Keratinocyte (primary cell): Measurements from ENCODE around the gene AGAP1. TPM values are rescaled to one million over a fixed set of nuclear protein-coding genes. Genes with fewer than 3 reads are reported as not detected.

Experiments
- DNase-seq: peaks from one replicate; pipeline ENCODE4 v3.0.0-alpha.2; 2011; ENCODE audit warnings: low read depth, missing footprints, low spot score
- FAIRE-seq: peaks from 2 replicates; lab custom pipeline; 2011; peaks lifted over from hg19 to GRCh38; lab: Jason Lieb, UNC
- H2AFZ ChIP-seq: 2 replicates; pipeline ENCODE4 v1.6.0; 2012; ENCODE audit warnings: low read length, control low read depth, inconsistent platforms; ENCODE audit not compliant: control insufficient read depth
- H3K27ac ChIP-seq: 2 replicates; pipeline ENCODE4 v1.5.1; 2011; ENCODE audit warnings: low read length; ENCODE audit not compliant: control insufficient read depth, insufficient read depth
- H3K27me3 ChIP-seq: 3 replicates; pipeline ENCODE4 v1.6.0; 2011; ENCODE audit warnings: low read length; ENCODE audit not compliant: control insufficient read depth, insufficient read depth; ENCODE audit errors: extremely low read depth
- H3K36me3 ChIP-seq, 2 experiments: 2 replicates in 1 of 2; 3 replicates in 1 of 2; pipeline ENCODE4 v1.5.1; 2011; ENCODE audit warnings: low read length in 2 of 2, mild to moderate bottlenecking in 1 of 2; ENCODE audit not compliant: control insufficient read depth in 2 of 2, insufficient read depth in 2 of 2; ENCODE audit errors: extremely low read depth in 1 of 2
- H3K4me1 ChIP-seq: 3 replicates; pipeline ENCODE4 v1.5.1; 2011; ENCODE audit warnings: low read length; ENCODE audit not compliant: control insufficient read depth, insufficient read depth; ENCODE audit errors: extremely low read depth
- H3K4me2 ChIP-seq: 3 replicates; pipeline ENCODE4 v1.6.0; 2011; ENCODE audit warnings: low read depth, low read length; ENCODE audit not compliant: control insufficient read depth, insufficient read depth; ENCODE audit errors: extremely low read depth
- H3K4me3 ChIP-seq, 3 experiments: fragments of 200-600 bp in 1 of 3; sonication (generic) in 1 of 3; 2 replicates in 2 of 3; 3 replicates in 1 of 3; pipeline ENCODE4 v1.5.1; 2011 to 2016; ENCODE audit warnings: low read length in 3 of 3, mild to moderate bottlenecking in 3 of 3, control low read depth in 2 of 3, inconsistent platforms in 1 of 3, low read depth in 1 of 3, mixed read lengths in 1 of 3, mixed run types in 1 of 3, moderate library complexity in 1 of 3; ENCODE audit not compliant: control insufficient read depth in 2 of 3, insufficient read depth in 2 of 3; ENCODE audit errors: extremely low read depth in 1 of 3
- H3K79me2 ChIP-seq: 2 replicates; pipeline ENCODE4 v1.6.0; 2012; ENCODE audit warnings: low read length; ENCODE audit not compliant: control insufficient read depth, insufficient read depth
- H3K9ac ChIP-seq: 3 replicates; pipeline ENCODE4 v1.6.0; 2011; ENCODE audit warnings: low read length; ENCODE audit not compliant: control insufficient read depth, insufficient read depth; ENCODE audit errors: extremely low read depth
- H3K9me1 ChIP-seq: 3 replicates; pipeline ENCODE4 v1.6.0; 2011; ENCODE audit warnings: low read length; ENCODE audit not compliant: control insufficient read depth, insufficient read depth; ENCODE audit errors: extremely low read depth
- H3K9me3 ChIP-seq: 2 replicates; pipeline ENCODE4 v1.5.1; 2012; ENCODE audit warnings: low read depth, low read length; ENCODE audit not compliant: control insufficient read depth
- H4K20me1 ChIP-seq: 3 replicates; pipeline ENCODE4 v1.6.0; 2011; ENCODE audit warnings: low read length; ENCODE audit not compliant: control insufficient read depth, insufficient read depth; ENCODE audit errors: extremely low read depth
- CTCF ChIP-seq, 3 experiments: IDR thresholded peaks in 1 of 3; conservative IDR thresholded peaks in 1 of 3; optimal IDR thresholded peaks in 1 of 3; 2 replicates in 2 of 3; 3 replicates in 1 of 3; pipeline versions ENCODE3 to v1.5.1; 2011; ENCODE audit warnings: low read length in 3 of 3, mild to moderate bottlenecking in 3 of 3, moderate library complexity in 2 of 3, control low read depth in 1 of 3, inconsistent platforms in 1 of 3; ENCODE audit not compliant: insufficient read depth in 2 of 3; ENCODE audit errors: extremely low read depth in 1 of 3
- EZH2 ChIP-seq: IDR thresholded peaks from one replicate; pipeline ENCODE4 v1.6.1; 2012; ENCODE audit warnings: inconsistent platforms, mild to moderate bottlenecking, low read length, moderate library complexity
- dilution Hi-C: fragments of 300-500 bp; cut with MboI; formaldehyde crosslinking; loops from one replicate; pipeline ENCODE4 v1.7.0; 2020; ENCODE audit warnings: low sequenced_read_pairs; ENCODE audit not compliant: extremely low pct_ligation_motif_present
- polyA plus RNA-seq, 5 experiments: library from polyadenylated mRNA; depleted of rRNA in 3 of 5; stranded (reverse) in 3 of 5; stranded (forward) in 1 of 5; unstranded in 1 of 5; fragments of >200 nt; gene quantifications; 1 replicate in 1 of 5; 2 replicates in 3 of 5; 3 replicates in 1 of 5; pipeline versions ENCODE4 v1.2.1 to v1.2.3, GENCODE V29; 2011 to 2012; ENCODE audit warnings: missing spikeins in 2 of 5, low read depth in 1 of 5, low replicate concordance in 1 of 5

Gene AGAP1
- polyA plus RNA-seq, 1 donor (not counting 4 experiments of a cell fraction or from before 2014, with no cell fraction given), result 12.6 TPM

DNA sequence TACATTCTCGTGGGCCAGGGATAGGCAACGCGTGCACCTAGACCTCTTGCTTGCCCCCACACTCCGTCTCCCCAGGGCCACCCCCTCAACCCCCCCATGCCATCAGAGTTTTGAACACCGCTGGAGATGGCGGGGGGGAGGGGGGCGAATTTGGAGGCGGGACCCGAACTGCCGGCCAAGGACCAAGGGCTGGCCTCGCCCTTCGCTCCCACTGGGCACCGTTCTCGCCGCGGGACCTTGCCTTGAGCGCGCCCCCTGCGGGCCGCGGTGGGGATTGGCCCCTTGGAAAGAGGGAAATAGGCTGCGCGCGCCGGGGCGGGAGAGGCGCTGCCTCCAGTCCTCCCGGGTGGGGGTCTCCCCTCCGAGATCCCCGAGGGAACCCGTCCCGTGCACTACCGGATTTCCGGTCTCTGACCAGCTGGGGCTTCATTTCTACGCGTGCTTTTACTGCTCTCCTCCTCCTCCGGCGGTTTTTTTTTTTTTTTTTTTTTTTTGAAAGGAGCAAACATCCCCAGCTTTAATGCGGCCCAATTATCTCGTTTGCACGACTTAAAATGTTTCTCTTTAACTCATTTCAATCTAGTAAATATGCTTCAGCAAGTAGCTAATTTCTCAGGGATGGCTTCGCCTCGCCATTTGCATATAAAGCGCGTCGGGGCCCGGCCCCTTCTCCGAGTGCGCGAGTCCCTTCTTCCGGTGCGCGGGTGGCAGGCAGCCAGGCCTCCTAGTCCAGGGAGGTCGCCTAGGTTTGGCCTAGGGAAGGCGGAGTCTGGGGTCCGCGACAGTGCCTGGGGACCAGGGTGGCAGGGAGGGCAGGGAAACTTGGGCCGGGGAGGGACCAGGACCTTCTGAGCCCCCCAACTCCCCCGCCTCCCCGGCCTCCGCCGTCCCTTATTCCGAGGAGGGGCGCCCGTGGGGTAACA lies 684.4 kb downstream of the AGAP1 start:
- no peak for DNase-seq
- dilution Hi-C loops, result no loop called here
- peak overlapping the region; percentile 32 for H3K27ac ChIP-seq
- H3K79me2 ChIP-seq, result no peaks in the 10 kb centered on the region
- peaks cover 23% of the 10 kb centered on the region for H3K4me1 ChIP-seq
- peaks cover 17% of the 10 kb centered on the region for H3K27me3 ChIP-seq
- H3K9me1 ChIP-seq, result no peaks in the 10 kb centered on the region
- peak overlapping the region; percentile 70 for H2AFZ ChIP-seq
- no peaks in the 10 kb centered on the region for H3K36me3 ChIP-seq
- peak overlapping the region; percentile 52 for H3K9ac ChIP-seq
- FAIRE-seq, result peak; percentile 9
- H3K4me3 ChIP-seq, result peak overlapping the region; percentile 40 to 71 (median 60)
- peak overlapping the region; percentile 88 for H3K4me2 ChIP-seq
- TF ChIP-seq CTCF (optimal IDR thresholded peaks at IDR 0.05 in 1 of 3, IDR thresholded peaks at IDR 0.05 in 1 of 3, conservative IDR thresholded peaks at IDR 0.05 in 1 of 3; ENCODE audit: extremely low read depth in 1 of 3, insufficient read depth in 2 of 3, low read length in 3 of 3) (peak; percentile 60 to 94 (median 88)), EZH2 (no peak)
- no peaks in the 10 kb centered on the region for H4K20me1 ChIP-seq
- H3K9me3 ChIP-seq, result no peaks in the 10 kb centered on the region

DNA sequence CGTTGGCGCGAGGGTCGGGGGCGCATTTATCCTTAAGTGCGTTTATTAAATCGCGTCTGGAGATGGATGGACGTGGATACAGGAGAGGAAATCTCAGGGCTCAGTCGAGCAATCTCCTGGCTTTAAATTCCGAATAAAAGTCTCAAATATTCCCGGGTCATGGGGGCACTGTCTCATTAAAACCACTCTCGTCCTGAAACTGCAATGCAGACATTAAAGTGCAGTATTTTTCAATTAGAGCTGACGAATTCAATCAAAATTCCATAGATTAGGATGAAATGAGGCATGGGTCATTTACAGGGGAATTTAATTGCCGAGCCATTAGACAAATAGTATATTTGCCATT lies 685.0 kb downstream of the AGAP1 start:
- Histone ChIP-seq H4K20me1 (no peaks in the 10 kb centered on the region), H3K36me3 (no peaks in the 10 kb centered on the region), H3K9me3 (no peaks in the 10 kb centered on the region), H3K9ac (peak overlapping the region; percentile 52), H3K4me3 (peak overlapping the region; percentile 40 to 71 (median 60)), H3K9me1 (no peaks in the 10 kb centered on the region), H2AFZ (peak overlapping the region; percentile 70), H3K27me3 (peaks cover 11% of the 10 kb centered on the region), H3K4me2 (peak overlapping the region; percentile 88), H3K79me2 (no peaks in the 10 kb centered on the region), H3K27ac (peak overlapping the region; percentile 32), H3K4me1 (peaks cover 23% of the 10 kb centered on the region)
- peak; percentile 34 for FAIRE-seq
- dilution Hi-C loops, result no loop called here
- DNase-seq, result no peak
- TF ChIP-seq EZH2, result no peak
- no peak for TF ChIP-seq CTCF (optimal IDR thresholded peaks at IDR 0.05 in 1 of 3, IDR thresholded peaks at IDR 0.05 in 1 of 3, conservative IDR thresholded peaks at IDR 0.05 in 1 of 3; ENCODE audit: extremely low read depth in 1 of 3, insufficient read depth in 2 of 3, low read length in 3 of 3)
